DND-41 (cell line): Measurements from ENCODE around the gene CCDC14.
"Not testable (repeated sequence)": the region's sequence is repeated elsewhere in the genome, so short reads cannot be mapped to it uniquely, and the experiment has no call there.

Experiments used
- ATAC-seq: fragments of 200-7000 bp; cut with Tn5 transposase; 3 replicates; pipeline ENCODE4 v1.9.1; 2021; ENCODE audit warnings: low read depth; ENCODE audit not compliant: insufficient read depth
- DNase-seq: peaks from one replicate; pipeline ENCODE4 v3.0.0-alpha.2; 2020
- H2AFZ ChIP-seq: 2 replicates; pipeline ENCODE4 v1.6.0; 2012; ENCODE audit warnings: low read depth, low read length
- H3K27ac ChIP-seq: 2 replicates; pipeline ENCODE4 v1.5.1; 2012; ENCODE audit warnings: low read length, inconsistent platforms
- H3K27me3 ChIP-seq: fragments of 200-600 bp; sonication (generic); 2 replicates; pipeline ENCODE4 v1.6.0; 2012; ENCODE audit warnings: low read length, mild to moderate bottlenecking, inconsistent platforms; ENCODE audit not compliant: insufficient read depth, poor library complexity
- H3K36me3 ChIP-seq: 2 replicates; pipeline ENCODE4 v1.5.1; 2012; ENCODE audit warnings: low read length, inconsistent platforms; ENCODE audit not compliant: insufficient read depth
- H3K4me1 ChIP-seq: 2 replicates; pipeline ENCODE4 v1.5.1; 2012; ENCODE audit warnings: mild to moderate bottlenecking, low read length; ENCODE audit not compliant: insufficient read depth
- H3K4me2 ChIP-seq: 2 replicates; pipeline ENCODE4 v1.6.0; 2012; ENCODE audit warnings: mild to moderate bottlenecking, moderate library complexity, low read length, inconsistent platforms; ENCODE audit not compliant: insufficient read depth
- H3K4me3 ChIP-seq, 2 experiments: fragments of 200-600 bp in 1 of 2; shearing (Covaris generic) in 1 of 2; 2 replicates each; pipeline ENCODE4 v1.5.1; 2012 to 2016; ENCODE audit warnings: inconsistent platforms in 2 of 2, low read length in 2 of 2, mild to moderate bottlenecking in 2 of 2, low read depth in 1 of 2, moderate library complexity in 1 of 2
- H3K79me2 ChIP-seq: 2 replicates; pipeline ENCODE4 v1.6.0; 2012; ENCODE audit warnings: low read length, inconsistent platforms; ENCODE audit not compliant: insufficient read depth
- H3K9ac ChIP-seq: 2 replicates; pipeline ENCODE4 v1.6.0; 2012; ENCODE audit warnings: low read depth, mild to moderate bottlenecking, inconsistent platforms, low read length, moderate library complexity
- H3K9me3 ChIP-seq: 2 replicates; pipeline ENCODE4 v1.5.1; 2012; ENCODE audit warnings: low read length, moderate library complexity, mild to moderate bottlenecking, inconsistent platforms; ENCODE audit not compliant: insufficient read depth, severe bottlenecking
- H4K20me1 ChIP-seq: 2 replicates; pipeline ENCODE4 v1.6.0; 2012; ENCODE audit warnings: low read length; ENCODE audit not compliant: insufficient read depth
- CTCF ChIP-seq: IDR thresholded peaks from 2 replicates; pipeline ENCODE4 v1.5.1; 2012; ENCODE audit warnings: borderline replicate concordance, low read length, moderate library complexity, mild to moderate bottlenecking; ENCODE audit not compliant: poor library complexity, severe bottlenecking; ENCODE audit errors: extremely low read depth
- EZH2 ChIP-seq: IDR thresholded peaks from 3 replicates; pipeline ENCODE4 v1.6.1; 2012; ENCODE audit warnings: borderline replicate concordance, low read depth, mild to moderate bottlenecking, moderate library complexity, low read length, inconsistent platforms; ENCODE audit not compliant: severe bottlenecking

CCDC14 gene

GRCh38 chr3:123960781-123961507, at the start of gene CCDC14:
Gene CCDC14, minus strand, starts transcription at chr3:123961229. Its CDS starts 56 bp downstream, at chr3:123961173.
- H3K27ac ChIP-seq, result peak within 1 kb of the TSS; percentile 80
- ATAC-seq (peak; percentile 99), DNase-seq (peak; percentile 95)
- H2AFZ ChIP-seq, result peak within 1 kb of the TSS; percentile 96
- H3K27me3 ChIP-seq, result peaks cover 3% of the 10 kb centered on the region
- no peak for TF ChIP-seq CTCF
- no peak for TF ChIP-seq EZH2
- peaks cover 9% of the 10 kb centered on the region; the same call in 1 of the 2 replicates for H3K36me3 ChIP-seq
- peaks cover 37% of the 10 kb centered on the region for H3K79me2 ChIP-seq
- H3K4me1 ChIP-seq, result peaks cover 36% of the 10 kb centered on the region
- H3K4me3 ChIP-seq, result peak within 1 kb of the TSS; percentile 72 to 80
- H3K4me2 ChIP-seq, result peak within 1 kb of the TSS; percentile 70
- no peaks in the 10 kb centered on the region for H3K9me3 ChIP-seq
- H4K20me1 ChIP-seq, result no peaks in the 10 kb centered on the region
- peak within 1 kb of the TSS; percentile 80 for H3K9ac ChIP-seq

- not testable (repeated sequence) for DNase-seq, H3K9me3 ChIP-seq, H3K27me3 ChIP-seq, H3K4me3 ChIP-seq, ATAC-seq, H2AFZ ChIP-seq, H3K4me2 ChIP-seq, H3K9ac ChIP-seq, H3K36me3 ChIP-seq, H4K20me1 ChIP-seq, H3K4me1 ChIP-seq, H3K27ac ChIP-seq, H3K79me2 ChIP-seq
Observed at GRCh38 chr3:124008321-124008720, 47.3 kb upstream of the CCDC14 start.

- Histone ChIP-seq H3K4me1 (no peaks in the 10 kb centered on the region), H3K27ac (no peak overlapping the region), H3K36me3 (no peaks in the 10 kb centered on the region), H2AFZ (no peak overlapping the region), H4K20me1 (no peaks in the 10 kb centered on the region), H3K4me3 (no peak overlapping the region), H3K79me2 (no peaks in the 10 kb centered on the region), H3K4me2 (no peak overlapping the region), H3K27me3 (no peaks in the 10 kb centered on the region), H3K9ac (no peak overlapping the region), H3K9me3 (no peaks in the 10 kb centered on the region)
- DNase-seq (no peak), ATAC-seq (no peak)
- TF ChIP-seq CTCF (no peak), EZH2 (no peak)
Observed at GRCh38 chr3:124007186-124007585, 46.2 kb upstream of the CCDC14 start.

GRCh38 chr3:124002405-124003079, 41.5 kb upstream of the CCDC14 start:
- H3K9ac ChIP-seq, H4K20me1 ChIP-seq, H2AFZ ChIP-seq, H3K4me2 ChIP-seq, H3K4me1 ChIP-seq, H3K27me3 ChIP-seq, H3K79me2 ChIP-seq, H3K4me3 ChIP-seq, ATAC-seq, H3K27ac ChIP-seq, DNase-seq, H3K36me3 ChIP-seq, H3K9me3 ChIP-seq: not testable (repeated sequence)

- not testable (repeated sequence) for H3K4me2 ChIP-seq, H4K20me1 ChIP-seq, ATAC-seq, H3K9ac ChIP-seq, H3K79me2 ChIP-seq, H3K9me3 ChIP-seq, H2AFZ ChIP-seq, H3K4me1 ChIP-seq, H3K36me3 ChIP-seq, H3K27me3 ChIP-seq, DNase-seq, H3K4me3 ChIP-seq, H3K27ac ChIP-seq
Observed at GRCh38 chr3:124001366-124001765, 40.3 kb upstream of the CCDC14 start.
